SH-SY5Y (cell line): ENCODE results near the gene PDLIM5.

ENCODE experiments used
- GATA2 ChIP-seq: IDR thresholded peaks from 2 replicates; pipeline ENCODE4 v1.6.1; 2011; ENCODE audit warnings: mild to moderate bottlenecking, low read depth, low read length
- GATA3 ChIP-seq: IDR thresholded peaks from 2 replicates; pipeline ENCODE4 v1.6.1; 2011; ENCODE audit warnings: low read depth, mild to moderate bottlenecking, low read length, moderate library complexity

DNA sequence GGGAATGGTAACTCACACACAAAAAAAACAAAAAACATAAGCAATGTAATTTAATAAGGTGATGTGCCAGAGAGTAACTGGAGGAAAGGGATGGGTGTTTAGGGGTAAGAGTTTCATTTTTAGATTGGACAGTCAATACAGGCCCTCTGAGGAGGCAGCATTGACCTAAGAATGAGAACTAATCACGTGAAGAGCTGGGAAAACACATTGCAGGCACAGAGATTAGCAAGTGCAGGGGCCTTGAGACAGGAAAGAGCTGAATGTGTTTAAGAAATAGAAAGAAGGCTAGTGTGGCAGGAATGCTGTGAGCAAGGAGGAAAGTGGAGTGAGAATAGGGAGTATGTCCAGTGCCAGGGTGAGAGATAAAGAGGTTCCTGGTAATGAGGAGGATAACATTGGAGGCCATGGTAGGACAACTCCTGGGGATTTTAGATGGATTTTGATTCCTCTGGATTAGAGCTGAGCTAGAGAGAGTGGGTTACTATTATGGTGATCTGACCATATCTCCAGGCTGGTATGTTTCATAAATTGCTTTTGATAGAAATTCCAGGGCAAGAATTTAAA is 17.6 kb downstream of the PDLIM5 start:
- TF ChIP-seq GATA3, result no peak
- no peak for TF ChIP-seq GATA2
